GM18951 (cell line): ENCODE data around the gene SELENOF.
A peak's percentile ranks its signal among the peaks of the same experiment; 100 is the strongest.

Experiments
- POLR2A ChIP-seq: IDR thresholded peaks from 4 replicates; pipeline ENCODE4 v1.6.1; 2011; ENCODE audit warnings: mild to moderate bottlenecking; ENCODE audit not compliant: insufficient read length, insufficient read depth; ENCODE audit errors: extremely low read depth
- in situ Hi-C: fragments of 300-500 bp; cut with MboI; formaldehyde crosslinking; loops from one replicate; pipeline ENCODE4 v1.12.0; 2022; ENCODE audit warnings: low sequenced_read_pairs, mixed read lengths, inconsistent platforms; ENCODE audit not compliant: unreplicated experiment

Gene SELENOF

GRCh38 chr1:86938450-86938849 lies 24.5 kb upstream of the SELENOF start:
- in situ Hi-C loops, result no loop called here

GRCh38 chr1:86933562-86934377 lies 19.8 kb upstream of the SELENOF start:
- in situ Hi-C loops, result no loop called here
- TF ChIP-seq POLR2A, result no peak

More at GRCh38 chr1:86938450-86938849, 24.5 kb upstream of the SELENOF start:
- TF ChIP-seq POLR2A, result no peak

GRCh38 chr1:86933051-86933450 lies 19.1 kb upstream of the SELENOF start:
- TF ChIP-seq POLR2A, result no peak
- in situ Hi-C loops, result no loop called here

- in situ Hi-C loops, result no loop called here
Observed at GRCh38 chr1:86928819-86929218, 14.9 kb upstream of the SELENOF start.

GRCh38 chr1:86926883-86927282 lies 13.0 kb upstream of the SELENOF start:
- TF ChIP-seq POLR2A, result no peak
- in situ Hi-C loops, result no loop called here

More at GRCh38 chr1:86928819-86929218, 14.9 kb upstream of the SELENOF start:
- no peak for TF ChIP-seq POLR2A

GRCh38 chr1:86925742-86926141 lies 11.8 kb upstream of the SELENOF start:
- no peak for TF ChIP-seq POLR2A
- in situ Hi-C loops, result no loop called here

GRCh38 chr1:86924324-86924960 lies 10.5 kb upstream of the SELENOF start:
- in situ Hi-C loops, result no loop called here

GRCh38 chr1:86922445-86922844 lies 8.5 kb upstream of the SELENOF start:
- TF ChIP-seq POLR2A, result no peak
- in situ Hi-C loops, result no loop called here

More at GRCh38 chr1:86924324-86924960, 10.5 kb upstream of the SELENOF start:
- TF ChIP-seq POLR2A, result no peak

GRCh38 chr1:86916752-86917151 lies 2.8 kb upstream of the SELENOF start:
- in situ Hi-C loops, result no loop called here
- no peak for TF ChIP-seq POLR2A

GRCh38 chr1:86915737-86916235 lies 1.9 kb upstream of the SELENOF start:
- in situ Hi-C loops, result no loop called here
- TF ChIP-seq POLR2A, result no peak

- in situ Hi-C loops, result no loop called here
- no peak for TF ChIP-seq POLR2A
Observed at GRCh38 chr1:86914998-86915736, 1.2 kb upstream of the SELENOF start.

GRCh38 chr1:86914601-86914997 lies 673 bp upstream of the SELENOF start, which contains the start of gene HS2ST1:
Gene HS2ST1 (plus strand): TSS chr1:86914635.
- in situ Hi-C loops, result no loop called here
- peak; percentile 78 for TF ChIP-seq POLR2A

GRCh38 chr1:86913399-86913895 lies 479 bp downstream of the SELENOF start:
- TF ChIP-seq POLR2A, result no peak
- in situ Hi-C loops, result no loop called here
